Right renal pelvis (tissue), 4 donors: Measurements from ENCODE around the gene GNGT1. TPM values are rescaled to one million over a fixed set of nuclear protein-coding genes. Genes with fewer than 3 reads are reported as not detected.

Source experiments
- DNase-seq, 4 donors: peaks; one replicate each; pipeline ENCODE4 v3.0.0-alpha.2; 2013; ENCODE audit warnings: low read depth in 4 of 4, low spot score in 3 of 4, missing footprints in 1 of 4
- polyA plus RNA-seq, 4 donors: library from polyadenylated mRNA; unstranded; fragments of 120-200 nt; gene quantifications; one replicate each; pipeline ENCODE4 v1.2.1, GENCODE V29; 2013; ENCODE audit not compliant: insufficient read length in 4 of 4

Gene GNGT1
- polyA plus RNA-seq = under 1 TPM in 3 of 4 donors, not detected in 1; 0.03 to 0.44 (median 0.11) TPM

GRCh38 chr7:93906267-93906666 is at the start of gene GNGT1:
Gene GNGT1, plus strand, starts transcription at chr7:93906567. Its CDS starts 180 bp downstream, at chr7:93906747.
- DNase-seq = no peak

- no peak for DNase-seq
Measured at GRCh38 chr7:93858857-93859256, 47.5 kb upstream of the GNGT1 start.

GRCh38 chr7:93860261-93860660 is 46.1 kb upstream of the GNGT1 start:
- no peak for DNase-seq

GRCh38 chr7:93861325-93861949 is 44.9 kb upstream of the GNGT1 start:
- no peak for DNase-seq

GRCh38 chr7:93862651-93863050 is 43.7 kb upstream of the GNGT1 start:
- DNase-seq = no peak

GRCh38 chr7:93866886-93867285 is 39.5 kb upstream of the GNGT1 start:
- DNase-seq = no peak

GRCh38 chr7:93873998-93874574 is 32.3 kb upstream of the GNGT1 start:
- no peak for DNase-seq

GRCh38 chr7:93877742-93878141 is 28.6 kb upstream of the GNGT1 start:
- no peak for DNase-seq

GRCh38 chr7:93879356-93879755 is 27.0 kb upstream of the GNGT1 start:
- DNase-seq = no peak

- DNase-seq = no peak
Measured at GRCh38 chr7:93882468-93882867, 23.9 kb upstream of the GNGT1 start.

GRCh38 chr7:93883078-93883916 is 23.1 kb upstream of the GNGT1 start:
- no peak for DNase-seq

GRCh38 chr7:93883917-93884345 is 22.4 kb upstream of the GNGT1 start:
- no peak for DNase-seq

- DNase-seq = no peak
Measured at GRCh38 chr7:93884541-93884940, 21.8 kb upstream of the GNGT1 start.

GRCh38 chr7:93889261-93889660 is 17.1 kb upstream of the GNGT1 start:
- DNase-seq = no peak

GRCh38 chr7:93890041-93890463 is 16.3 kb upstream of the GNGT1 start:
- DNase-seq = peak in 2 of 4 donors; percentile 42 to 43

- peak in 3 of 4 donors; percentile 26 to 61 (median 40) for DNase-seq
Measured at GRCh38 chr7:93890464-93891068, 15.8 kb upstream of the GNGT1 start, which contains the start of gene TFPI2. Gene TFPI2, minus strand, starts transcription at chr7:93890753. Its CDS starts 75 bp downstream, at chr7:93890678.

GRCh38 chr7:93894426-93894825 is 11.9 kb upstream of the GNGT1 start:
- no peak for DNase-seq

GRCh38 chr7:93894966-93895640 is 11.3 kb upstream of the GNGT1 start:
- DNase-seq = no peak

GRCh38 chr7:93895859-93896600 is 10.3 kb upstream of the GNGT1 start:
- DNase-seq = no peak

GRCh38 chr7:93897680-93898079 is 8.7 kb upstream of the GNGT1 start:
- no peak for DNase-seq
